Activated naive CD4-positive, alpha-beta T cell treated with anti-CD3 and anti-CD28 coated beads for 36 hours (primary cell): ENCODE data around the gene PER2. TPM values are rescaled to one million over a fixed set of nuclear protein-coding genes. Genes with fewer than 3 reads are reported as not detected.
"Not testable (repeated sequence)": the region's sequence is repeated elsewhere in the genome, so short reads cannot be mapped to it uniquely, and the experiment has no call there.

Experiments
- CTCF ChIA-PET: fragments of 350-600 bp; sonication (Branson Sonifier 250); formaldehyde crosslinking; loops from one replicate; lab custom pipeline; 2021; ENCODE audit warnings: antibody characterized with exemption; lab: Charles Lee
- DNase-seq: peaks from one replicate; pipeline ENCODE4 v3.0.0-alpha.2; 2020
- H3K27ac Mint-ChIP-seq: one replicate; pipeline ENCODE4 v1.8.0; 2021; ENCODE audit warnings: mild to moderate bottlenecking, mixed read lengths
- H3K27me3 Mint-ChIP-seq: one replicate; pipeline ENCODE4 v1.8.0; 2021; ENCODE audit warnings: low read depth, mixed read lengths
- H3K36me3 Mint-ChIP-seq: one replicate; pipeline ENCODE4 v1.8.0; 2021; ENCODE audit warnings: low read depth, mixed read lengths
- H3K4me1 Mint-ChIP-seq: one replicate; pipeline ENCODE4 v1.8.0; 2021; ENCODE audit warnings: low read depth, mixed read lengths
- H3K4me3 Mint-ChIP-seq: one replicate; pipeline ENCODE4 v1.8.0; 2021; ENCODE audit warnings: mild to moderate bottlenecking, moderate library complexity, mixed read lengths
- H3K9me3 Mint-ChIP-seq: one replicate; pipeline ENCODE4 v1.8.0; 2021; ENCODE audit warnings: mixed read lengths
- intact Hi-C: fragments of 100-400 bp; cut with micrococcal nuclease; formaldehyde crosslinking; loops from one replicate; pipeline ENCODE4 v1.15.1; 2023
- total RNA-seq, 2 experiments: library from RNA; stranded (reverse); gene quantifications; one replicate each; pipeline ENCODE4 v1.2.3, GENCODE V29; 2021

The PER2 gene
- total RNA-seq, 2 experiments from 2014 or later: 7.1 to 7.8 TPM

GRCh38 chr2:238324248-238324647, 35.8 kb upstream of the PER2 start:
- H3K4me3 Mint-ChIP-seq, H3K27ac Mint-ChIP-seq, CTCF ChIA-PET, intact Hi-C loops, H3K9me3 Mint-ChIP-seq, H3K27me3 Mint-ChIP-seq, DNase-seq: not testable (repeated sequence)
- Mint-ChIP-seq H3K36me3 (peaks cover 17% of the 10 kb centered on the region), H3K4me1 (peaks cover 21% of the 10 kb centered on the region)

DNA sequence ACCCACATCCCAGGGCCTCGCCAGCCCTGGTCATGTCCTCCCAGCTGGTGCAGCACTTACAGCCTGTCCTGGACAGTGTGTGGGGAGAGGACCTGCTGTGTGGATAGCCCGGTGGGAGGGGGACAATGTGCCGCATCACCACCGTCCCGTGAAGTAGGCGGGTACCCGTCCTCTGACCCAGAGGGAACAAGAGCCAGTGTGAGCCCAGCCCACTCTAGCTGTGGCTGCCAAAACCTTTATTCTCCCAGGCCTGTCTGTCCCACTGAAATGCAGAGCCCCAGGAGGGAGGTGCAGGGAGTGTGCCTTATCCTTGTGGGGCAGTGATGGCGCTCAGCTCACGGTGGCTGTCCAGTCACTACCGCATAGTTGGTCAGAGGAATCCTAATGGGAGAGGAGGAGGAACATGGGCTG, 33.6 kb upstream of the PER2 start:
- CTCF ChIA-PET: interaction anchor here (1.3 kb wide), 1 partner anchor 138 kb away, joined by 5 read pairs; no protein-coding TSS in a partner anchor
- Mint-ChIP-seq H3K4me3 (peak overlapping the region; percentile 73), H3K4me1 (peaks cover 22% of the 10 kb centered on the region), H3K27ac (no peak overlapping the region), H3K36me3 (peaks cover 6% of the 10 kb centered on the region), H3K27me3 (no peaks in the 10 kb centered on the region), H3K9me3 (no peaks in the 10 kb centered on the region)
- intact Hi-C loops: no loop called here
- DNase-seq: no peak

DNA sequence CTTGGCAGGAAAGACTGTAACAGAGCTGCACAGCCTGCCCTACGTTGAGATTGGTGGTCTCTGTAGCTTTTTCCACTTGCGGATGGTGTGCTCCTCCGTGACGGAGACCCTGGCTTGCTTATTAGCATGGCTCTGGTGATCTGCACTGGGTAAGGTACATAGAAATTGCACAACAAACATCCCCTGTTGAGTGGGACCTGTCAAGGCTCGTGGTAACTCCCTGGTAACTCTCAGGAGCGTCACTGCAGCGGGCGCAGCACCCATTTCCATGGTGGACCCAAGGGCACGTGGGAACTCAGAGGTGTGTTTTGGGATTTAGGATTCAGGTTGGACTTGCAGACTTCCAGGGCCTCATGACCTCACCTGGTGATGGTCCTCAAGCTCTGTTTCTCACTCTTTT, 33.1 kb upstream of the PER2 start:
- CTCF ChIA-PET: interaction anchor here (1.3 kb wide), 1 partner anchor 139 kb away, joined by 5 read pairs; no protein-coding TSS in a partner anchor
- intact Hi-C loops: no loop called here

DNA sequence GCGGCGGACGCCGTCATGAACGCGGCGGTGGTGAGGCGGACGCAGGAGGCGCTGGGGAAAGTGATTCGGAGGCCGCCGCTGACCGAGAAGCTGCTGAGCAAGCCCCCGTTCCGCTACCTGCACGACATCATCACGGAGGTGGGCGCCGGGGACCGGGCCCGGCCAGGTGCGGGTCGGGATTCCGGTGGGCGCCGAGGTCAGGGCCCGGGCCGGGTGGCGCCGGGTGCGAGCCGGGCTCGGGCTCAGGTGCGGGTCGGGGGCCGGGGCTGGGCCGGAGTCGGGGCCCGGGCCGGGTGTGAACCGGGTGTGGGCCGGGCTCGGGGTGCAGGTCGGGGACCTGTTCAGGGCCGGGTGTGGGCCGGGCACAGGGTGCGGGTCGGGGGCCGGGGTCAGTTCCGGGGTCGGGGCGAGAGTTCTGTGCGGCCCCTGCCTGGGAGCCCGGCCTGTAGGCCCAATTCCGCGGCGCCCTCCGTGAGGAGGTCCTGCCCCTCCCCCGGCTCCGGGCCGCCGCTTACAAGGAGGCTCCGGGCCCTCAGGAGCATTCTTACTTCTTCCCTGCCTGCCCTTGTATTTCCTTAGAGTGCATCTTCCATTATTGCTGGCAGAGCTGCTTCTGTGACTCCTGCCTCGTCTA, 32.4 kb upstream of the PER2 start:
- peak overlapping the region; percentile 73 for H3K4me3 Mint-ChIP-seq
- CTCF ChIA-PET: no interaction called here
- DNase-seq: no peak
- H3K27ac Mint-ChIP-seq: no peak overlapping the region
- peaks cover 22% of the 10 kb centered on the region for H3K4me1 Mint-ChIP-seq
- peaks cover 2% of the 10 kb centered on the region for H3K36me3 Mint-ChIP-seq
- H3K27me3 Mint-ChIP-seq: no peaks in the 10 kb centered on the region
- no peaks in the 10 kb centered on the region for H3K9me3 Mint-ChIP-seq
- intact Hi-C loops: loop anchor here (1.0 kb wide), 1 partner anchor 32 kb away; the partner anchor contains the start of gene PER2

More for the DNA sequence above, 33.1 kb upstream of the PER2 start:
- Mint-ChIP-seq H3K4me1 (peaks cover 22% of the 10 kb centered on the region), H3K4me3 (peak overlapping the region; percentile 73), H3K27ac (no peak overlapping the region), H3K9me3 (no peaks in the 10 kb centered on the region), H3K36me3 (peaks cover 2% of the 10 kb centered on the region), H3K27me3 (no peaks in the 10 kb centered on the region)
- no peak for DNase-seq

DNA sequence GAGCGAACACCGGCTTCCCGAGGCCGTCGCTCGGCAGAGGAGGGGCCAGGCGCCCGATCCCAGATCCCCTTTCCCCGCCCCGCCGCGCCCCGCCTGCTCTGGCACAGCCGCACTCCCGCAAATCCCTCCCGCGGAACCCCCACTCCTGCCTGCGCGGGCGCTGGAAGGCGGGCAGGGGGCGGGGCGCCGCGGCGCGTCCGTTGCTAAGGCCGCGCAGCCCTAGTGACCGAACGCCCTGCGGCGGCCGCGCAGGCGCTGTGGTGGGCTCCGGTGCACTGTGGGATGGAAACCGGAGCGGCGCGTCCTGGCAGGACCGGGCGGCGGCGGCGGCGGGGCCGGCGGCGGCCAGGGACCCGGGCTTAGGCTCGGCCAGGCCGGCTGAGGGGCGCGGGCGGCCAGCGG, 31.8 kb upstream of the PER2 start, which contains the start of gene TRAF3IP1:
TRAF3IP1 (plus strand) TSS at position 273 of the 402 bp plus-strand sequence. CDS start 145 bp downstream, outside the sequence.
- Mint-ChIP-seq H3K27me3 (no peaks in the 10 kb centered on the region), H3K27ac (no peak within 1 kb of the TSS), H3K9me3 (no peaks in the 10 kb centered on the region), H3K36me3 (peaks cover 2% of the 10 kb centered on the region), H3K4me1 (peaks cover 20% of the 10 kb centered on the region), H3K4me3 (peak within 1 kb of the TSS; percentile 73)
- CTCF ChIA-PET: no interaction called here
- intact Hi-C loops: loop anchor here (1.0 kb wide), 1 partner anchor 32 kb away; the partner anchor contains the start of gene PER2
- peak; percentile 85 for DNase-seq

GRCh38 chr2:238315031-238315595, 26.7 kb upstream of the PER2 start:
- CTCF ChIA-PET: interaction anchor here (0.6 kb wide), 1 partner anchor 857 kb away, joined by 3 read pairs; no protein-coding TSS in a partner anchor

GRCh38 chr2:238314576-238314975, 26.2 kb upstream of the PER2 start:
- Mint-ChIP-seq H3K27ac (no peak overlapping the region), H3K27me3 (no peaks in the 10 kb centered on the region), H3K36me3 (no peaks in the 10 kb centered on the region), H3K4me1 (peaks cover 4% of the 10 kb centered on the region), H3K4me3 (no peak overlapping the region), H3K9me3 (no peaks in the 10 kb centered on the region)
- no peak for DNase-seq
- CTCF ChIA-PET: no interaction called here
- intact Hi-C loops: no loop called here

More at GRCh38 chr2:238315031-238315595, 26.7 kb upstream of the PER2 start:
- Mint-ChIP-seq H3K27me3 (no peaks in the 10 kb centered on the region), H3K9me3 (no peaks in the 10 kb centered on the region), H3K36me3 (no peaks in the 10 kb centered on the region), H3K4me1 (peaks cover 8% of the 10 kb centered on the region), H3K27ac (no peak overlapping the region), H3K4me3 (no peak overlapping the region)
- intact Hi-C loops: no loop called here
- DNase-seq: no peak

DNA sequence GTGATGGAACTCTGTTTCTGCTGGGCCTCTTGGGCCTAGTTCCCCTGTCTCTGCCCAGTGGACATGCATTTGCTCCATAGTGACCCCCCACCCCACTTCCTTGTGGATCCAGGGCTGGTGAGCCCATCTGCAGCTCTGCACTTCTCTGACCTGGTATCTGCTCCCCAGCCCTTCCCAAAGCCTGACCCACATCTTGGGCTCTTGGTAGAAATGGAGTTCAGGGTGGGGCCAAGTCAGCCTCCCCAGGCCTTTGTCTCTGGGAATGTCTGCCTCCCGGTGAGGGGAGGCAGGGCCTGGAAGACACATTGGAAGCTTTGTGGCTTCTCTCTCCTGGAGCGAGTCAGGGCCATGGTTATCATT, 25.6 kb upstream of the PER2 start:
- peaks cover 2% of the 10 kb centered on the region for H3K27me3 Mint-ChIP-seq
- DNase-seq: no peak
- CTCF ChIA-PET: interaction anchor here (1.1 kb wide), 1 partner anchor 60 kb away, joined by 3 read pairs; no protein-coding TSS in a partner anchor
- intact Hi-C loops: no loop called here
- no peak overlapping the region for H3K4me3 Mint-ChIP-seq
- H3K4me1 Mint-ChIP-seq: no peaks in the 10 kb centered on the region
- H3K27ac Mint-ChIP-seq: no peak overlapping the region
- H3K36me3 Mint-ChIP-seq: no peaks in the 10 kb centered on the region
- no peaks in the 10 kb centered on the region for H3K9me3 Mint-ChIP-seq

- CTCF ChIA-PET: interaction anchor here (1.1 kb wide), 1 partner anchor 61 kb away, joined by 3 read pairs; no protein-coding TSS in a partner anchor
- intact Hi-C loops: no loop called here
Measured at GRCh38 chr2:238313289-238313990, 25.0 kb upstream of the PER2 start.

DNA sequence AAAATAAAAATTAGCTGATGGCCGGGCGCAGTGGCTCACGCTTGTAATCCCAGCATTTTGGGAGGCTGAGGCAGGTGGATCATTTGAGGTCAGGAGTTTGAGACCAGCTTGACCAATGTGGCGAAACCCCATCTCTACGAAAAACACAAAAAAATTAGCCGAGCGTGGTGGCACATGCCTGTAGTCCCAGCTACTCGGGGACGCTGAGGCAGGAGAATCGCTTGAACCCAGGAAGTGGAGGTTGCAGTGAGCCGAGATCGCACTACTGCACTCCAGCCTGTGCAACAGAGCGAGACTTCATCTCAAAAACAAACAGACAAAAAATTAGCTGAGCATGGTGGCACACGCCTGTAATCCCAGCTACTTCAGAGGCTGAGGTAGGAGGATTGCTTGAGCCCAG, 22.3 kb upstream of the PER2 start:
- H3K27me3 Mint-ChIP-seq, intact Hi-C loops, H3K9me3 Mint-ChIP-seq, DNase-seq, H3K4me3 Mint-ChIP-seq, H3K36me3 Mint-ChIP-seq, H3K27ac Mint-ChIP-seq, H3K4me1 Mint-ChIP-seq: not testable (repeated sequence)
- CTCF ChIA-PET: interaction anchor here (0.7 kb wide), 1 partner anchor 30 kb away, joined by 3 read pairs; no protein-coding TSS in a partner anchor

More at GRCh38 chr2:238313289-238313990, 25.0 kb upstream of the PER2 start:
- Mint-ChIP-seq H3K27ac (no peak overlapping the region), H3K4me3 (no peak overlapping the region), H3K4me1 (no peaks in the 10 kb centered on the region), H3K36me3 (no peaks in the 10 kb centered on the region), H3K9me3 (no peaks in the 10 kb centered on the region), H3K27me3 (peaks cover 3% of the 10 kb centered on the region)
- DNase-seq: no peak

- intact Hi-C loops: no loop called here
- CTCF ChIA-PET: no interaction called here
- H3K27ac Mint-ChIP-seq: no peak overlapping the region
Measured at GRCh38 chr2:238308177-238308576, 19.8 kb upstream of the PER2 start.

GRCh38 chr2:238306672-238306998, 18.2 kb upstream of the PER2 start:
- no peaks in the 10 kb centered on the region for H3K4me1 Mint-ChIP-seq
- peaks cover 3% of the 10 kb centered on the region for H3K27me3 Mint-ChIP-seq
- intact Hi-C loops: no loop called here
- H3K9me3 Mint-ChIP-seq: no peaks in the 10 kb centered on the region
- H3K27ac Mint-ChIP-seq: no peak overlapping the region
- no peaks in the 10 kb centered on the region for H3K36me3 Mint-ChIP-seq
- CTCF ChIA-PET: no interaction called here
- DNase-seq: no peak
- H3K4me3 Mint-ChIP-seq: no peak overlapping the region

More at GRCh38 chr2:238308177-238308576, 19.8 kb upstream of the PER2 start:
- Mint-ChIP-seq H3K36me3 (no peaks in the 10 kb centered on the region), H3K27me3 (peaks cover 3% of the 10 kb centered on the region), H3K4me3 (no peak overlapping the region), H3K4me1 (no peaks in the 10 kb centered on the region), H3K9me3 (no peaks in the 10 kb centered on the region)
- DNase-seq: no peak
